Activated naive CD4-positive, alpha-beta T cell treated with anti-CD3 and anti-CD28 coated beads, Interleukin-2, amount 50 U/mL, for 16 hours (primary cell): ENCODE data around the gene NOL4L.
A peak's percentile ranks its signal among the peaks of the same experiment; 100 is the strongest.
"Not testable (repeated sequence)": the region's sequence is repeated elsewhere in the genome, so short reads cannot be mapped to it uniquely, and the experiment has no call there.

Experiments used
- DNase-seq: peaks from one replicate; pipeline ENCODE4 v3.0.0-alpha.2; 2020

Gene NOL4L

DNA sequence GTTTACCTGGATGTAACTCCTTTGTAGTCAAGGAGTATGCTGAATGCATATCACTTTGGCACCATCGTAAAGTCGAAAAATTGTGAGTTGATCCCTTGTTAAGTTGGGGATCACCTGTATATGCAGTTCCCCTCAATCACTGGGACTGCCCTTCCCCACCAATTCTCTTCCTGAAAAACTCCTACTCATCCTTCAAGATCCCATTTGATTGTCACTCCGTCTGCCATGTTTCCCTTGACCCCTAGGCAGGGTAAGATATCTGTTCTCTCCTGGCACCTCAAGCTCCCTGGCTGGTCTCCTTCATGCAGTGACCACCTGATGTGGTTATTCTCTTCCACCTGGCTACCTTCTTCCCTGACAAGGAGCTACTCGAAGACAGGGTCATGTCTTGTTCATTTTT is 10.0 kb upstream of the NOL4L start:
- no peak for DNase-seq

DNA sequence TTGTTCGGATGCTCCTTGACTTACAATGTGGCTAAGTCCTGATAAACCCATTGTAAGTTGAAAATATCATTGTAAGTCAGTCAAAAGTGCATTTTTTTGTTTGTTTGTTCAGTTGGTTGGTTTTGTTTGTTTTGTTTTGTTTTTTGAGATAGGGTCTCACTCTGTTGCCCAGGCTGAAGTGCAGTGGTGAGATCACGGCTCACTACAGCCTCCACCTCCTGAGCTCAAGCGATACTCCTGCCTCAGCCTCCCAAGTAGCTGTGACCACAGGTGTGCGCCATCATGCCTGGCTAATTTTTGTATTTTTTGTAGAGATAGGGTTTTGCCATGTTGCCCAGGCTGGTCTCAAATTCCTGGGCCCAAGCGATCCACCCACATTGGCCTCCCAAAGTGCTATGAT is 9.5 kb upstream of the NOL4L start:
- not testable (repeated sequence) for DNase-seq

- no peak for DNase-seq
Measured at GRCh38 chr20:32594204-32594603, 9.1 kb upstream of the NOL4L start.

DNA sequence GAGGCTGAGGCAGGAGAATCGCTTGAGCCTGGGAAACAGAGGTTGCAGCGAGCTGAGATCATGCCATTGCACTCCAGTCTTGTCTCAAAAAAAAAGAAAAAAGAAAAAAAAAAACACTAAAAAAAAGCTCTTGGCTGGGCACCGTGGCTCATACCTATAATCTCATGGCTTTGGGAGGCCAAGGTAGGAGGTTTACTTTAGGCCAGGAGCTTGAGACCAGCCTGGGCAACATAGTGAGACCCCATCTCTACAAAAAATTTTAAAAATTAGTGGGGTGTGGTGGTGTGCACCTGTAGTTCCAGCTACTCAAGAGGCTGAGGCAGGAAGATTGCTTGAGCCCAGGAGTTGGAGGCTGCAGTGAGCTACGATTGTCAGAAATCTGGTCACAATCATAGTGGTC is 7.5 kb upstream of the NOL4L start:
- DNase-seq: not testable (repeated sequence)

- DNase-seq: no peak
Measured at GRCh38 chr20:32592022-32592421, 6.9 kb upstream of the NOL4L start.

DNA sequence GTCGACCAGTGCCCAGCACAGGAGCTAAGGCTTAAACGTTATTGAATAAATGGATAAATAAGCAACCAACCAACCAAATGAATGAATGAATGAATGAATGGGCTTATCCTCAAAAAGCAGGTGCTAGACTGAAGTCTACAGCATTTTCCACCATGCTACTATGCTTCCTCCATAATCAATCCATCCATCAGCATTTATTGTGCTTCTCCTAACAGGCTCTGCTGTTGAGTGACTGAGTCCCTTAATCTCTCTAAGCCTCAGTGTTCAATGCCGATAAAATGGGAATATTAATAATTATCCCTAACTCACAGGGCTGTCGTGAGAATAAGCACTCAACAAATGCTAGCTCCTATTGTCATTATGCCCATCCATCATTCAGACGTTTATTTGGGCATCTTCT is 4.6 kb upstream of the NOL4L start:
- DNase-seq: no peak

GRCh38 chr20:32589256-32589655 is 4.1 kb upstream of the NOL4L start:
- no peak for DNase-seq

DNA sequence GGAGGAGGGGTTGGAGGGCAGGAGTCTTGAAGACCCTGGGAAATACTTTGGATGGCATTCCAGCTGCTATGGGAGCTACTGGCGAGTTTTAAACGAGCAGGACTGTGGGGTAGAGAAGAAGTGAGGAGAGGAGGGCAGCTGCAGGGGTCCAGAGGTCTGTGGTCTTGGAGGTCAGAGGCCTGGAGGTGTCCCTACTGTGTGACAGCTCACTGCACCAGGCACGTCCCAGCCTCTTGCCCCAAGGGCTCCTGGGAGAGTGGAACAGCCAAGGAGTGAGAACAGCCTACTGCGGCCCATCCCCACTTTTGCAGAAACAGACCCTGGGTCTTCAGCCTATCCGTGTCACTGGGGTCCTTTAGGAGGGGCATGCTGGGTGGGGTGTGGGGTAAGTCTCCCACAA is 2.9 kb upstream of the NOL4L start:
- no peak for DNase-seq

DNA sequence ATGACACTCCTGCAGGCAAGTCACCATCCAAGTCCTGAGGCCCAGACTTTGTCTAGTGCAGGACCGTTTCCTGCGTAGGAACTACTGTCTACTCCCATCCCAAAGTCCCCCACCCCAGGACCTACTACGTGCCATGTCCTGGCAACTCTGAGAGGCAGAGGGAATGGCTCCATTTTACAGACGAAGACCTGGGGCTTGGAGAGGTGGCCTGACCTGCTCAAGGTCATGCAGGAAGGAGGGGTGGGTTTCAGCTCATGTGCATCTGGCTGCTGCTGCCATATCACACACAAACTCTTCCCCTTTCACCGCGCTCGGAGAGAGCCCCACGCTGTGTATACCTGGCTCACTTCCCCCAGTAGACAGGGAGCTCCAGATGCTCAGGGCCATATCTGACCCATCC is 1.2 kb upstream of the NOL4L start:
- no peak for DNase-seq

DNA sequence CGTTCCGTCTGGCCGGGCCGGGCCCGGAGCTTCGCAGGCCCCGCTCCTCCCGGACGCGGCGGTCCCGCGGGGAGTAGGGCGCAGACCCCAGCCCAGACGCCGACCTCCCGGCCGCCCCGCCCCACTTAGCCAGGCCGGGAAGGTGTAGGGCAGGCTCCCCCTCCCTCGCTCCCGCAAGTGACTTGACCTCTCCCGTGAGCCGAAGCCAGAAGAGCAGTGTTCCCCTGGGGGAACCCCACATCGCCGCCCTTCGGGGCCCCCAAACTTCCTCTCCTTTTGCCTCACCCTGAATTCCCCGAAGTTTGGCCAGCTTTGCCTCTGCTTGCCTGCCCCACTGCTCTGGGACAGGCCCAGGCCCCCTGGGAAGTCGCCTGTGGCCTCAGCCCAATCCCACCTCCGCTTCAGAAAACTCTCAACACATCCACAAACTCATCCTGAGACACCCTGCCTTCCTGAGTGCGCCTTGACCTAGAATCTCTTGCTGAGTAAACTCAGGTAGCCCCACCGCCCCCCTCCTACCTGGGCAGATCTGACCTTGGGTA is 524 bp upstream of the NOL4L start:
- DNase-seq: no peak

DNA sequence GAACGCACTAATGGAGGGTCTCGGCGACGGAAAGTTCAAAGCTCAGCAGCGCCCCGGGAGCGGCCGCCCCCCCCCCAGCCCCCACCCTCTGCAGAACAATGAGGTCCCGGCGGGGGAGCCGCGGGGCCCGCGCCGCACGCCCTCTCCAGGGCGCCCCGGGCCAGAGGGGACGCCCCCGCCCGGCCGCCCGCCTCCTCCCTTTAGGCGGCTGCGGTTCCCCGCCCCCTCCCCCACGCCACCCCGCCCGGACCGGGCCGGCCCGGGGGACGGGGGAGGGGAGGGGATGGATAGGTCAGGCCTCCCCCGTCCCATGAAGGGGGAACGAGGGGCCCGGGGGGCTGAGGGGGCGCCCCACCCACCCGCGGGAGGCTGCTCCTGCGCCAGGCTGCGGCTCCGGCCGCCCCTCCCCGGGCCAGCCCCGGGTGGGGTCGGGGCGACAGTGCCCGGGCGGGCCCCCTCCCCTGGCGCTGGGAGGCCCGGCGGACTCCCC is 1.5 kb downstream of the NOL4L start:
- no peak for DNase-seq

- DNase-seq: peak; percentile 34
Measured at GRCh38 chr20:32582659-32583580, 2.2 kb downstream of the NOL4L start.

- no peak for DNase-seq
Measured at GRCh38 chr20:32581839-32582658, 3.1 kb downstream of the NOL4L start.

DNA sequence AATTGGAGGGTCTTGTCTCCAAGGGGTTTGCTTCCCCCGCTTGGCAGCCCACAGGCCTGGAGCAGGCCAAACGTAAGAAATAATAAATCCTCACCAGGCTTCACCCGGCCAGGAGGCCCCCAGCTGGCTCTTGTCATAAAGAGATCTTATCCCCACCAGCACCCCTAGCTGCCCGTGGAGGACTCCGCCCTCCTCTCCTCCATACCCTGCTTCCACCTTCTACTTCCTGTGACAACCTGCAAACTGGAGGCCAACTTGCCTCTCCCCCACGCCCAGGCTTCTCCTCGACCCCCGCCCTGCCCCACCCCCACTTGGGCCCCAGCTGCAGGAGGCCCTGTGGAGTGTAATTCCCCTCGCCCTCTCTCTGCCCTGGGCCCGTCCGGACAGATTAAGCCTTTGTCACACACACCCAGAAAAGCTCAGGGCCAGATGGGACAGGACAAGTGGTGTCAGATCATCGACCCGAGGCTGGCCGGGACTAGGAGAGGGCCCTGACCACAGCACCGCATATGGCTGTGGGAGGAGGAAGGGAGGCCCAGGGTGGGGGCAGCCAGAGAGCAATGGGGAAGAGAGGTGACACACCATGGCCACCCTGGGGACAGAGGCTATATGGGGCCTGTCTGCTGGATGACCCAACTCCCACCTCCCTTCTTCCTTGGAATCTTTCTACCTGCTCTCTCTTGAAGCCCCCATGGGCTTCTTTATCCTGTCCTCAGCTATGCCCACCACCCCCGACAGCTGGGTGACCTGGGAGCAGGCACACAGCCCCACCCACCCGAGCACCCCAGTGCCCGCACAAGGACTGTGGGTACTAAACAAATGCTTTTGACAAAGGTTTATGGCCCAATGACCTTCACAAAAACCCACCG is 3.9 kb downstream of the NOL4L start:
- peak; percentile 30 for DNase-seq

- no peak for DNase-seq
Measured at GRCh38 chr20:32580219-32580969, 4.7 kb downstream of the NOL4L start.

- DNase-seq: no peak
Measured at GRCh38 chr20:32578840-32579390, 6.2 kb downstream of the NOL4L start.

GRCh38 chr20:32578062-32578461 is 7.1 kb downstream of the NOL4L start:
- DNase-seq: not testable (repeated sequence)

GRCh38 chr20:32577657-32578056 is 7.5 kb downstream of the NOL4L start:
- no peak for DNase-seq

DNA sequence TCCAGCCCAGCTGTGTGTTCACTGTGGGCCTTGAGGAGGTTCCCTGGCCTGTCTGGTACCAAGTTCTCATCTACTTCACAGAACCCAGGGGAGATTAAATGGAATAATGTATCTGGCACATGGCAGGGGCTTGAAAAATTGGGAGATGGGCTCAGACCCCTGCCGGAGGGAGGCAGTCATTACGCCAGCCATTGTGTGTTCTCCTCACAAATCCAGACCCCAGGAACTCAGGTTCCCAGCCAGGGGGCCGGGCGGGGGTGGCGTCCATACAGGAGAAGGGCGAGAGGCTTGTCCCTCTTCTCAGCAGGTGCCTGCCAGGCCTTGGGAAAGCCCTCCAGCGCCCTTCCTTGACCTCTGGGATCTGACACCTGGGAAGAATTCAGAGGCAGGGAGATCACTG is 8.1 kb downstream of the NOL4L start:
- no peak for DNase-seq

DNA sequence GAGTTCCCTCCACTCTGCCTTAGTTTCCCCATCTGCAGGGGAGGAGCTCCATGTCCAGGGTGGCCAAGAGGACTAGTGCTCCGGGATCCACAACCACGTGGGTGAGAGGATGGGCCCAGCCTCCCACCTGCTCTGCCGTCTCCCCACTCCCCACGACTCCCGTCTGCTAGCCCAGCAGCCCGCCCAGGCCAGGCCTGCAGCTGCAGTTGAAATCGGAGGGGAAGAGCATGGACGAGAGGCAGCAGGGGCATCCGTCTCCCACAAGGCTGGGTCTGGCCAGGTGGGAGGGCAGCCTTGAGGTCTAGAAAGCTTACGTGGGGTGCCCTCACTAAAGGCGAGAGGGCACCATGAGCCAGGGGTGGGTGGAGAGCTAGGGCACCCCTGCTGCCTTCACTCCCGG is 8.6 kb downstream of the NOL4L start:
- DNase-seq: no peak

DNA sequence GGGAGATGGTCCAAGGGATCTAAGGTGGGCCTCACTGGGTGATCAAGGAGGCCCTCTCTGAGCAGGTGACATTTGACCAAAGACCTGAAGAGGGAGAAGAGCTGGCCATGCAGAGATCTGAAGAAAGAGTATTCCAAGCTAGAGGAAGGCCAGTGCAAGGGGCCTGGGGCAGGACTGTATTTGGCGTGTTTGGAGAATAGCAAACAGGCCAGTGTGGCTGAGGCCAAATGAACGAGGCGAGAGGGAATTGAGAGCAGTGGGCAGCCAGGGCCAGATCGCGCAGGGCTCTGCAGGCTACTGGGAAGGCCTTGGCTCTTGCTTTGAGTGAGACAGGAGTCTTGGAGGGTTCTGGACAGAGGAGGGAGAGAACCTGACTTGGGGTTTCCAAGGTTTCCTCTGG is 9.3 kb downstream of the NOL4L start:
- DNase-seq: no peak

- no peak for DNase-seq
Measured at GRCh38 chr20:32575227-32575581, 9.9 kb downstream of the NOL4L start.
